Measurements from ENCODE around the gene MEGF11.

DNA sequence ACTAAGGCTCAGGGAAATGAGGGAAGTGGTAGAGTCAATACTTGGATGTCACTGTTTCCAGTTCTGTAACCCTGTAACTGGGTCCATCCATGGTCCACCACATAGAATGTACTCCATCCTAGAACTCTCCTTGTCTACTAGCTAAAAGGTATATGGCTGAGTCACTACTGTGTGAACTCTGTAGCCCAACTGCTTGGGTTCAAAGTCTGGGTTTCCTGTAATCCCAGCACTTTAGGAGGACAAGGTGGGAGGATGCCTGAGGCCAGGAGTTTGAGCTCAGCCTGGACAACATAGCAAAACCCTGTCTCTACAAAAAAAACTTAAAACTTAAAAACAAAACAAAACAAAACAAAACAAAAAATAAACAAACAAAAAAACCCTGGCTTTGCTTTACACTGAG is 34.5 kb upstream of the MEGF11 start:
- TF ChIP-seq, protein P1, sequence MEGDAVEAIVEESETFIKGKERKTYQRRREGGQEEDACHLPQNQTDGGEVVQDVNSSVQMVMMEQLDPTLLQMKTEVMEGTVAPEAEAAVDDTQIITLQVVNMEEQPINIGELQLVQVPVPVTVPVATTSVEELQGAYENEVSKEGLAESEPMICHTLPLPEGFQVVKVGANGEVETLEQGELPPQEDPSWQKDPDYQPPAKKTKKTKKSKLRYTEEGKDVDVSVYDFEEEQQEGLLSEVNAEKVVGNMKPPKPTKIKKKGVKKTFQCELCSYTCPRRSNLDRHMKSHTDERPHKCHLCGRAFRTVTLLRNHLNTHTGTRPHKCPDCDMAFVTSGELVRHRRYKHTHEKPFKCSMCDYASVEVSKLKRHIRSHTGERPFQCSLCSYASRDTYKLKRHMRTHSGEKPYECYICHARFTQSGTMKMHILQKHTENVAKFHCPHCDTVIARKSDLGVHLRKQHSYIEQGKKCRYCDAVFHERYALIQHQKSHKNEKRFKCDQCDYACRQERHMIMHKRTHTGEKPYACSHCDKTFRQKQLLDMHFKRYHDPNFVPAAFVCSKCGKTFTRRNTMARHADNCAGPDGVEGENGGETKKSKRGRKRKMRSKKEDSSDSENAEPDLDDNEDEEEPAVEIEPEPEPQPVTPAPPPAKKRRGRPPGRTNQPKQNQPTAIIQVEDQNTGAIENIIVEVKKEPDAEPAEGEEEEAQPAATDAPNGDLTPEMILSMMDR (conservative IDR thresholded peaks at IDR 0.05; ENCODE audit: low read depth, low read length): no peak
- no peak for TF ChIP-seq EZH2phosphoT487 (IDR thresholded peaks at IDR 0.05; ENCODE audit: borderline replicate concordance, low read length)
- TF ChIP-seq EZH2 (IDR thresholded peaks at IDR 0.05; ENCODE audit: low read length, unreplicated experiment): no peak
